ENCODE data around the gene INS.
"Not testable (repeated sequence)": the region's sequence is repeated elsewhere in the genome, so short reads cannot be mapped to it uniquely, and the experiment has no call there.

Gene INS

GRCh38 chr11:2198621-2199365 is 37.8 kb upstream of the INS start:
- DNase-seq (ENCODE audit: low spot score), result no peak

- no peak for DNase-seq (ENCODE audit: low spot score)
Observed at GRCh38 chr11:2197771-2198520, 36.9 kb upstream of the INS start.

GRCh38 chr11:2196970-2197770 is 36.2 kb upstream of the INS start:
- peak; percentile 91 for DNase-seq (ENCODE audit: low spot score)

- DNase-seq (ENCODE audit: low spot score), result no peak
Observed at GRCh38 chr11:2195756-2196088, 34.7 kb upstream of the INS start.

- DNase-seq (ENCODE audit: low spot score), result peak; percentile 85
Observed at GRCh38 chr11:2194877-2195755, 34.1 kb upstream of the INS start.

- DNase-seq (ENCODE audit: low spot score), result not testable (repeated sequence)
Observed at GRCh38 chr11:2193888-2194595, 33.0 kb upstream of the INS start.

GRCh38 chr11:2193099-2193887 is 32.3 kb upstream of the INS start:
- DNase-seq (ENCODE audit: low spot score), result no peak

- no peak for DNase-seq (ENCODE audit: low spot score)
Observed at GRCh38 chr11:2192435-2192834, 31.4 kb upstream of the INS start.

- no peak for DNase-seq (ENCODE audit: low spot score)
Observed at GRCh38 chr11:2191883-2192282, 30.9 kb upstream of the INS start.

- no peak for DNase-seq (ENCODE audit: low spot score)
Observed at GRCh38 chr11:2190657-2191471, 29.9 kb upstream of the INS start.

GRCh38 chr11:2189938-2190656 is 29.1 kb upstream of the INS start:
- no peak for DNase-seq (ENCODE audit: low spot score)

GRCh38 chr11:2188745-2189144 is 27.7 kb upstream of the INS start:
- DNase-seq (ENCODE audit: low spot score), result no peak

- no peak for DNase-seq (ENCODE audit: low spot score)
Observed at GRCh38 chr11:2187280-2187707, 26.3 kb upstream of the INS start.

- peak; percentile 83 for DNase-seq (ENCODE audit: low spot score)
Observed at GRCh38 chr11:2186669-2187279, 25.8 kb upstream of the INS start.

- DNase-seq (ENCODE audit: low spot score), result no peak
Observed at GRCh38 chr11:2185324-2186085, 24.5 kb upstream of the INS start.

- DNase-seq (ENCODE audit: low spot score), result no peak
Observed at GRCh38 chr11:2182692-2183474, 21.9 kb upstream of the INS start.

GRCh38 chr11:2182075-2182474 is 21.1 kb upstream of the INS start:
- no peak for DNase-seq (ENCODE audit: low spot score)
